HEK293 (cell line): ENCODE data around the gene VPS50.

Experiments
- CTCF ChIA-PET: fragments of 350-600 bp; formaldehyde crosslinking; extraction: SDS; loops from one replicate; lab custom pipeline; 2021; ENCODE audit warnings: antibody characterized with exemption; lab: Yijun Ruan, JAX
- POLR2A ChIA-PET: fragments of 300-600 bp; formaldehyde crosslinking; extraction: SDS; loops from one replicate; lab custom pipeline; 2020; ENCODE audit warnings: antibody characterized with exemption, inconsistent platforms; lab: Yijun Ruan, JAX
- H3K27ac ChIP-seq: fragments of 200-500 bp; sonication (Bioruptor generic); 2 replicates; pipeline ENCODE4 v1.5.1; 2014; ENCODE audit warnings: low read depth, low read length, control low read depth, inconsistent platforms; ENCODE audit errors: extremely low read depth
- H3K36me3 ChIP-seq, 2 experiments: fragments of 200-500 bp in 1 of 2; sonication (Bioruptor generic) in 1 of 2; 1 replicate in 1 of 2; 2 replicates in 1 of 2; pipeline ENCODE4 v1.5.1; 2014 to 2017; ENCODE audit warnings: inconsistent platforms in 2 of 2, low read length in 2 of 2; ENCODE audit not compliant: control insufficient read depth in 2 of 2, insufficient read depth in 1 of 2
- H3K4me1 ChIP-seq: fragments of 200-500 bp; sonication (Bioruptor generic); 2 replicates; pipeline ENCODE4 v1.5.1; 2014; ENCODE audit warnings: mild to moderate bottlenecking, low read length, inconsistent platforms; ENCODE audit not compliant: control insufficient read depth, insufficient read depth
- H3K4me3 ChIP-seq: 2 replicates; pipeline ENCODE4 v1.5.1; 2011; ENCODE audit warnings: low read depth, mild to moderate bottlenecking, control low read depth, low read length, moderate library complexity
- H3K9me3 ChIP-seq: fragments of 200-500 bp; sonication (Bioruptor generic); 2 replicates; pipeline ENCODE4 v1.5.1; 2014; ENCODE audit warnings: low read depth, low read length, inconsistent platforms; ENCODE audit not compliant: control insufficient read depth, insufficient read depth
- CTCF ChIP-seq: fragments of 450-650 bp; formaldehyde crosslinking; IDR thresholded peaks from 2 replicates; pipeline ENCODE4 v1.5.1; 2016; ENCODE audit warnings: missing biosample characterization, missing genetic modification characterization
- KLF8 ChIP-seq: fragments of 450-650 bp; formaldehyde crosslinking; IDR thresholded peaks from 2 replicates; pipeline ENCODE4 v1.5.1; 2016; ENCODE audit warnings: missing biosample characterization, missing genetic modification characterization
- PRDM10 ChIP-seq: fragments of 450-650 bp; formaldehyde crosslinking; IDR thresholded peaks from 2 replicates; pipeline ENCODE4 v1.5.1; 2016; ENCODE audit warnings: missing biosample characterization, missing genetic modification characterization
- PRDM4 ChIP-seq: fragments of 450-650 bp; formaldehyde crosslinking; IDR thresholded peaks from 2 replicates; pipeline ENCODE4 v1.5.1; 2017; ENCODE audit warnings: missing biosample characterization, missing genetic modification characterization
- SETDB1 ChIP-seq: IDR thresholded peaks from one replicate; pipeline ENCODE4 v1.6.1; 2017; ENCODE audit warnings: mild to moderate bottlenecking, low read length, moderate library complexity, mixed read lengths; ENCODE audit not compliant: insufficient read length
- ZBTB1 ChIP-seq: fragments of 450-650 bp; formaldehyde crosslinking; IDR thresholded peaks from 2 replicates; pipeline ENCODE4 v1.5.1; 2016; ENCODE audit warnings: missing biosample characterization, missing genetic modification characterization
- ZNF133 ChIP-seq: fragments of 450-650 bp; formaldehyde crosslinking; IDR thresholded peaks from 2 replicates; pipeline ENCODE4 v1.5.1; 2016; ENCODE audit warnings: missing biosample characterization, missing genetic modification characterization
- ZNF138 ChIP-seq: fragments of 450-650 bp; formaldehyde crosslinking; IDR thresholded peaks from 2 replicates; pipeline ENCODE4 v1.5.1; 2016; ENCODE audit warnings: missing biosample characterization, missing genetic modification characterization, borderline replicate concordance
- ZNF184 ChIP-seq: fragments of 450-650 bp; IDR thresholded peaks from 2 replicates; pipeline ENCODE4 v1.5.1; 2018; ENCODE audit warnings: missing biosample characterization, mild to moderate bottlenecking, missing genetic modification characterization
- ZNF2 ChIP-seq: fragments of 450-650 bp; formaldehyde crosslinking; IDR thresholded peaks from 2 replicates; pipeline ENCODE4 v1.5.1; 2016; ENCODE audit warnings: missing biosample characterization, missing genetic modification characterization
- ZNF248 ChIP-seq: fragments of 450-650 bp; formaldehyde crosslinking; IDR thresholded peaks from 2 replicates; pipeline ENCODE4 v1.5.1; 2017; ENCODE audit warnings: missing biosample characterization, missing genetic modification characterization
- ZNF311 ChIP-seq: fragments of 450-650 bp; formaldehyde crosslinking; IDR thresholded peaks from 2 replicates; pipeline ENCODE4 v1.5.1; 2017; ENCODE audit warnings: missing biosample characterization, missing genetic modification characterization, borderline replicate concordance
- ZNF335 ChIP-seq: fragments of 450-650 bp; formaldehyde crosslinking; conservative IDR thresholded peaks from 2 replicates; pipeline ENCODE4 v1.5.1; 2016; ENCODE audit warnings: missing biosample characterization, missing genetic modification characterization
- ZNF423 ChIP-seq: fragments of 450-650 bp; formaldehyde crosslinking; IDR thresholded peaks from 2 replicates; pipeline ENCODE4 v1.5.1; 2016; ENCODE audit warnings: missing biosample characterization, missing genetic modification characterization
- ZNF449 ChIP-seq: fragments of 450-650 bp; formaldehyde crosslinking; IDR thresholded peaks from 2 replicates; pipeline ENCODE4 v1.5.1; 2017; ENCODE audit warnings: missing biosample characterization, mild to moderate bottlenecking, missing genetic modification characterization, moderate library complexity
- ZNF654 ChIP-seq: fragments of 450-650 bp; formaldehyde crosslinking; IDR thresholded peaks from 2 replicates; pipeline ENCODE4 v1.5.1; 2016; ENCODE audit warnings: low read depth, missing biosample characterization, missing genetic modification characterization
- ZNF747 ChIP-seq: fragments of 450-650 bp; formaldehyde crosslinking; IDR thresholded peaks from 2 replicates; pipeline ENCODE4 v1.5.1; 2016; ENCODE audit warnings: missing biosample characterization, missing genetic modification characterization

The VPS50 gene

GRCh38 chr7:93374345-93374940, 142.3 kb downstream of the VPS50 start:
- H3K4me3 ChIP-seq: no peak overlapping the region
- no peaks in the 10 kb centered on the region for H3K4me1 ChIP-seq
- no peak overlapping the region for H3K27ac ChIP-seq
- TF ChIP-seq CTCF (tag by site-specific recombination): 0 out of 2 replicates have a peak, but pooled peaks have one; percentile 44
- peak; percentile 64 for TF ChIP-seq ZNF654 (tag by site-specific recombination)
- no peak for TF ChIP-seq PRDM10
- TF ChIP-seq ZNF248: no peak
- ChIA-PET POLR2A (no interaction called here), CTCF (interaction anchor here (0.6 to 1.5 kb wide), 16 partner anchors 10 to 733 kb away, joined by 3 to 10 read pairs (median 3); no protein-coding TSS in a partner anchor)
- no peaks in the 10 kb centered on the region for H3K9me3 ChIP-seq
- no peaks in the 10 kb centered on the region for H3K36me3 ChIP-seq

GRCh38 chr7:93375603-93376002, 143.4 kb downstream of the VPS50 start:
- Histone ChIP-seq H3K27ac (no peak overlapping the region), H3K4me1 (no peaks in the 10 kb centered on the region), H3K36me3 (no peaks in the 10 kb centered on the region), H3K4me3 (no peak overlapping the region), H3K9me3 (no peaks in the 10 kb centered on the region)
- ChIA-PET POLR2A (no interaction called here), CTCF (interaction anchor here (0.8 kb wide), 1 partner anchor 17 kb away, joined by 3 read pairs; no protein-coding TSS in a partner anchor)
- TF ChIP-seq CTCF (tag by site-specific recombination): 0 out of 2 replicates have a peak, but pooled peaks have one; percentile 10
- no peak for TF ChIP-seq ZNF133 (tag by site-specific recombination)
- no peak for TF ChIP-seq ZNF184
- TF ChIP-seq ZNF449: no peak

- TF ChIP-seq ZNF2 (no peak), PRDM4 (tag by site-specific recombination) (no peak), ZNF311 (tag by site-specific recombination) (no peak), KLF8 (tag by site-specific recombination) (no peak), ZBTB1 (tag by site-specific recombination) (no peak), ZNF335 (tag by site-specific recombination) (no peak), ZNF138 (tag by site-specific recombination) (no peak), SETDB1 (no peak), ZNF423 (tag by site-specific recombination) (no peak), ZNF747 (no peak)
- Histone ChIP-seq H3K4me3 (no peak overlapping the region), H3K27ac (no peak overlapping the region), H3K4me1 (no peaks in the 10 kb centered on the region), H3K36me3 (no peaks in the 10 kb centered on the region), H3K9me3 (no peaks in the 10 kb centered on the region)
- ChIA-PET CTCF (interaction anchor here (0.6 kb wide), 1 partner anchor 107 kb away, joined by 4 read pairs; no protein-coding TSS in a partner anchor), POLR2A (no interaction called here)
Observed at GRCh38 chr7:93378131-93378760, 146.1 kb downstream of the VPS50 start.
